B cell (primary cell): ENCODE results near the gene SHROOM2. TPM values are rescaled to one million over a fixed set of nuclear protein-coding genes. Genes with fewer than 3 reads are reported as not detected.

Experiments
- ATAC-seq: fragments of 200-7000 bp; cut with Tn5 transposase; one replicate; pipeline ENCODE4 v1.10.0; 2021; ENCODE audit warnings: low read depth, mild to moderate bottlenecking, moderate number of reproducible peaks, moderate library complexity
- CTCF ChIA-PET: fragments of 350-600 bp; sonication (Branson Sonifier 250); formaldehyde crosslinking; loops from one replicate; lab custom pipeline; 2021; ENCODE audit warnings: antibody characterized with exemption, inconsistent platforms; lab: Charles Lee
- POLR2A ChIA-PET: fragments of 350-600 bp; sonication (Branson Sonifier 250); formaldehyde crosslinking; loops from one replicate; lab custom pipeline; 2021; ENCODE audit warnings: antibody characterized with exemption; lab: Charles Lee
- DNase-seq: peaks from one replicate; pipeline ENCODE4 v3.0.0; 2013
- H2AFZ ChIP-seq: 2 replicates; pipeline ENCODE4 v1.6.1; 2012; ENCODE audit warnings: mild to moderate bottlenecking, low read depth, low read length; ENCODE audit not compliant: insufficient read depth, poor library complexity, severe bottlenecking
- H3K27ac ChIP-seq, 2 donors: 1 replicate in 1 of 2; 2 replicates in 1 of 2; pipeline ENCODE4 v1.5.1; 2012 to 2013; ENCODE audit warnings: low read length in 2 of 2, mild to moderate bottlenecking in 2 of 2, moderate library complexity in 1 of 2
- H3K27me3 ChIP-seq, 4 experiments: fragments of 200-600 bp in 1 of 4; sonication (generic) in 1 of 4; replicated peaks in 1 of 4; 1 replicate in 2 of 4; 2 replicates in 2 of 4; pipeline versions ENCODE4 v1.6.1 to v1.7.0; 2013 to 2016; ENCODE audit warnings: low read length in 3 of 4, mild to moderate bottlenecking in 2 of 4, mixed read lengths in 1 of 4, moderate library complexity in 1 of 4; ENCODE audit not compliant: insufficient read depth in 4 of 4, control insufficient read depth in 3 of 4; ENCODE audit errors: control extremely low read depth in 1 of 4
- H3K36me3 ChIP-seq, 2 experiments: replicated peaks in 1 of 2; 1 replicate in 1 of 2; 2 replicates in 1 of 2; pipeline versions ENCODE4 v1.6.1 to v1.7.1; 2013; ENCODE audit warnings: low read length in 1 of 2; ENCODE audit not compliant: insufficient read depth in 2 of 2, control insufficient read depth in 1 of 2; ENCODE audit errors: control extremely low read depth in 1 of 2, extremely low read depth in 1 of 2
- H3K4me1 ChIP-seq, 2 donors: fragments of 200-600 bp in 1 of 2; sonication (generic) in 1 of 2; 1 replicate in 1 of 2; 2 replicates in 1 of 2; pipeline versions ENCODE4 v1.5.1 to v1.6.1; 2013 to 2017; ENCODE audit warnings: low read length in 2 of 2; ENCODE audit not compliant: control insufficient read depth in 2 of 2, insufficient read depth in 2 of 2
- H3K4me2 ChIP-seq: replicated peaks from 2 replicates; pipeline ENCODE3; 2012; ENCODE audit warnings: mild to moderate bottlenecking, low read depth, low read length; ENCODE audit not compliant: poor library complexity, severe bottlenecking
- H3K4me3 ChIP-seq, 5 experiments: fragments of 200-600 bp in 1 of 5; sonication (generic) in 1 of 5; 1 replicate in 3 of 5; 2 replicates in 2 of 5; pipeline versions ENCODE4 v1.5.1 to v1.7.0; 2011 to 2016; ENCODE audit warnings: low read length in 4 of 5, mild to moderate bottlenecking in 4 of 5, low read depth in 2 of 5, control low read depth in 1 of 5, moderate library complexity in 1 of 5; ENCODE audit not compliant: insufficient read depth in 1 of 5; ENCODE audit errors: control extremely low read depth in 1 of 5, extremely low read depth in 1 of 5
- H3K79me2 ChIP-seq: fragments of 200-600 bp; sonication (generic); one replicate; pipeline ENCODE4 v1.6.0; 2016; ENCODE audit warnings: low read length; ENCODE audit not compliant: control insufficient read depth, insufficient read depth
- H3K9ac ChIP-seq: fragments of 200-600 bp; sonication (generic); 2 replicates; pipeline ENCODE4 v1.6.1; 2017; ENCODE audit warnings: mild to moderate bottlenecking, low read length, moderate library complexity
- H3K9me3 ChIP-seq, 3 donors: one replicate each; pipeline versions ENCODE4 v1.6.1 to v1.7.1; 2013; ENCODE audit warnings: low read length in 2 of 3; ENCODE audit not compliant: control insufficient read depth in 2 of 3, insufficient read depth in 1 of 3; ENCODE audit errors: control extremely low read depth in 1 of 3
- H4K20me1 ChIP-seq: 2 replicates; pipeline ENCODE4 v1.6.0; 2012; ENCODE audit warnings: mild to moderate bottlenecking, low read length; ENCODE audit not compliant: insufficient read depth, control insufficient read depth, poor library complexity, severe bottlenecking
- H3K27ac Mint-ChIP-seq: one replicate; pipeline ENCODE4 v1.8.0; 2021; ENCODE audit warnings: mixed read lengths
- H3K27me3 Mint-ChIP-seq: one replicate; pipeline ENCODE4 v1.8.0; 2021; ENCODE audit warnings: mixed read lengths
- H3K4me1 Mint-ChIP-seq: one replicate; pipeline ENCODE4 v1.8.0; 2021; ENCODE audit warnings: mixed read lengths
- H3K4me3 Mint-ChIP-seq: one replicate; pipeline ENCODE4 v1.8.0; 2021; ENCODE audit warnings: mixed read lengths
- H3K9me3 Mint-ChIP-seq: one replicate; pipeline ENCODE4 v1.8.0; 2022; ENCODE audit warnings: mixed read lengths; ENCODE audit not compliant: insufficient read depth
- CTCF ChIP-seq: fragments of 200-600 bp; IDR thresholded peaks from one replicate; pipeline ENCODE4 v1.8.0; 2022; ENCODE audit warnings: antibody characterized with exemption, mild to moderate bottlenecking
- EZH2 ChIP-seq: IDR thresholded peaks from 2 replicates; pipeline ENCODE4 v1.6.1; 2012; ENCODE audit warnings: borderline replicate concordance, low read depth, mild to moderate bottlenecking, moderate library complexity, low read length; ENCODE audit not compliant: insufficient read depth, poor library complexity, severe bottlenecking
- WGBS: methylation state at CpG from one replicate; pipeline ENCODE4 v1.1.5; 2013; ENCODE audit warnings: missing lambda C conversion rate; ENCODE audit not compliant: insufficient coverage; 5-methylcytosine and 5-hydroxymethylcytosine counted together
- intact Hi-C: fragments of 100-400 bp; cut with micrococcal nuclease; formaldehyde crosslinking; loops from one replicate; pipeline ENCODE4 v1.10.0; 2022
- polyA plus RNA-seq: library from polyadenylated mRNA; depleted of rRNA; stranded (reverse); fragments of >200 nt; gene quantifications from 2 replicates; pipeline ENCODE4 v1.2.3, GENCODE V29; 2012
- total RNA-seq, 2 donors: library from RNA; stranded (reverse); fragments of 120-200 nt in 1 of 2; gene quantifications; 1 replicate in 1 of 2; 2 replicates in 1 of 2; pipeline versions ENCODE4 v1.2.3 to v1.2.4, GENCODE V29; 2013 to 2022

The SHROOM2 gene
- total and polyA plus RNA-seq, 2 donors (not counting 1 experiment from before 2014, with no cell fraction given) = not detected

- H3K4me2 ChIP-seq = no peak overlapping the region
- ChIA-PET POLR2A (no interaction called here), CTCF (no interaction called here)
- Mint-ChIP-seq H3K4me1 (no peaks in the 10 kb centered on the region), H3K9me3 (no peaks in the 10 kb centered on the region), H3K27me3 (peaks cover 11% of the 10 kb centered on the region), H3K4me3 (no peak overlapping the region), H3K27ac (no peak overlapping the region)
- no peaks in the 10 kb centered on the region for H3K9me3 ChIP-seq
- TF ChIP-seq EZH2 (no peak), CTCF (no peak)
- no CpG with 5 or more reads among the region's 1 CpG for WGBS
- no peaks in the 10 kb centered on the region for H3K36me3 ChIP-seq
- DNase-seq (no peak), ATAC-seq (no peak)
- intact Hi-C loops = no loop called here
- H3K9ac ChIP-seq = no peak overlapping the region
- no peak overlapping the region for H3K4me3 ChIP-seq
- H3K79me2 ChIP-seq = no peaks in the 10 kb centered on the region
- H2AFZ ChIP-seq = no peak overlapping the region
- no peaks in the 10 kb centered on the region for H3K4me1 ChIP-seq
- no peaks in the 10 kb centered on the region for H4K20me1 ChIP-seq
- H3K27ac ChIP-seq = no peak overlapping the region
- H3K27me3 ChIP-seq = no peaks in the 10 kb centered on the region
These were observed 15.9 kb upstream of the SHROOM2 start for GRCh38 chrX:9770319-9770718.

GRCh38 chrX:9772943-9773342 is 13.3 kb upstream of the SHROOM2 start:
- intact Hi-C loops = no loop called here
- Histone ChIP-seq H3K4me2 (no peak overlapping the region), H3K36me3 (no peaks in the 10 kb centered on the region), H2AFZ (no peak overlapping the region), H3K27me3 (peaks cover 0 to 5% (median 0%) of the 10 kb centered on the region in 4 experiments), H3K9ac (no peak overlapping the region), H4K20me1 (no peaks in the 10 kb centered on the region), H3K9me3 (no peaks in the 10 kb centered on the region), H3K27ac (no peak overlapping the region), H3K4me3 (no peak overlapping the region), H3K79me2 (no peaks in the 10 kb centered on the region), H3K4me1 (no peaks in the 10 kb centered on the region)
- Mint-ChIP-seq H3K9me3 (no peaks in the 10 kb centered on the region), H3K4me3 (no peak overlapping the region), H3K27ac (no peak overlapping the region), H3K27me3 (peaks cover 7% of the 10 kb centered on the region), H3K4me1 (no peaks in the 10 kb centered on the region)
- DNase-seq (no peak), ATAC-seq (no peak)
- TF ChIP-seq CTCF (no peak), EZH2 (no peak)
- ChIA-PET CTCF (no interaction called here), POLR2A (no interaction called here)
- no CpG with 5 or more reads among the region's 6 CpGs for WGBS
